HEK293 (cell line): Measurements from ENCODE around the gene GLYATL2.
A peak's percentile ranks its signal among the peaks of the same experiment; 100 is the strongest.

Experiments used
- CTCF ChIA-PET: fragments of 350-600 bp; formaldehyde crosslinking; extraction: SDS; loops from one replicate; lab custom pipeline; 2021; ENCODE audit warnings: antibody characterized with exemption; lab: Yijun Ruan, JAX
- POLR2A ChIA-PET: fragments of 300-600 bp; formaldehyde crosslinking; extraction: SDS; loops from one replicate; lab custom pipeline; 2020; ENCODE audit warnings: antibody characterized with exemption, inconsistent platforms; lab: Yijun Ruan, JAX
- H3K27ac ChIP-seq: fragments of 200-500 bp; sonication (Bioruptor generic); 2 replicates; pipeline ENCODE4 v1.5.1; 2014; ENCODE audit warnings: low read depth, low read length, control low read depth, inconsistent platforms; ENCODE audit errors: extremely low read depth
- H3K36me3 ChIP-seq, 2 experiments: fragments of 200-500 bp in 1 of 2; sonication (Bioruptor generic) in 1 of 2; 1 replicate in 1 of 2; 2 replicates in 1 of 2; pipeline ENCODE4 v1.5.1; 2014 to 2017; ENCODE audit warnings: inconsistent platforms in 2 of 2, low read length in 2 of 2; ENCODE audit not compliant: control insufficient read depth in 2 of 2, insufficient read depth in 1 of 2
- H3K4me1 ChIP-seq: fragments of 200-500 bp; sonication (Bioruptor generic); 2 replicates; pipeline ENCODE4 v1.5.1; 2014; ENCODE audit warnings: mild to moderate bottlenecking, low read length, inconsistent platforms; ENCODE audit not compliant: control insufficient read depth, insufficient read depth
- H3K4me3 ChIP-seq: 2 replicates; pipeline ENCODE4 v1.5.1; 2011; ENCODE audit warnings: low read depth, mild to moderate bottlenecking, control low read depth, low read length, moderate library complexity
- H3K9me3 ChIP-seq: fragments of 200-500 bp; sonication (Bioruptor generic); 2 replicates; pipeline ENCODE4 v1.5.1; 2014; ENCODE audit warnings: low read depth, low read length, inconsistent platforms; ENCODE audit not compliant: control insufficient read depth, insufficient read depth
- EGR2 ChIP-seq: fragments of 450-650 bp; formaldehyde crosslinking; IDR thresholded peaks from 2 replicates; pipeline ENCODE4 v1.5.1; 2016; ENCODE audit warnings: low read depth, missing biosample characterization, missing genetic modification characterization
- SETDB1 ChIP-seq: IDR thresholded peaks from one replicate; pipeline ENCODE4 v1.6.1; 2017; ENCODE audit warnings: mild to moderate bottlenecking, low read length, moderate library complexity, mixed read lengths; ENCODE audit not compliant: insufficient read length
- ZNF114 ChIP-seq: fragments of 450-650 bp; formaldehyde crosslinking; IDR thresholded peaks from 2 replicates; pipeline ENCODE4 v1.5.0; 2017; ENCODE audit warnings: missing biosample characterization, missing genetic modification characterization
- ZNF19 ChIP-seq: fragments of 450-650 bp; formaldehyde crosslinking; IDR thresholded peaks from 2 replicates; pipeline ENCODE4; 2016; ENCODE audit warnings: missing biosample characterization, missing genetic modification characterization, low read depth
- ZNF211 ChIP-seq: fragments of 450-650 bp; formaldehyde crosslinking; IDR thresholded peaks from 2 replicates; pipeline ENCODE4 v1.5.1; 2016; ENCODE audit warnings: low read depth, missing biosample characterization, missing genetic modification characterization
- ZNF239 ChIP-seq: fragments of 450-650 bp; formaldehyde crosslinking; IDR thresholded peaks from 2 replicates; pipeline ENCODE4 v1.5.1; 2016; ENCODE audit warnings: missing biosample characterization, missing genetic modification characterization
- ZNF24 ChIP-seq: fragments of 450-650 bp; formaldehyde crosslinking; IDR thresholded peaks from 2 replicates; pipeline ENCODE4 v1.5.1; 2016; ENCODE audit warnings: missing biosample characterization, missing genetic modification characterization
- ZNF302 ChIP-seq: fragments of 450-650 bp; formaldehyde crosslinking; IDR thresholded peaks from 2 replicates; pipeline ENCODE4 v1.5.1; 2016; ENCODE audit warnings: missing biosample characterization, missing genetic modification characterization, low read depth
- ZNF549 ChIP-seq: fragments of 450-650 bp; IDR thresholded peaks from 2 replicates; pipeline ENCODE4 v1.5.1; 2018; ENCODE audit warnings: missing biosample characterization, missing genetic modification characterization, mild to moderate bottlenecking, inconsistent platforms, moderate library complexity
- ZNF571 ChIP-seq: fragments of 450-650 bp; formaldehyde crosslinking; IDR thresholded peaks from 2 replicates; pipeline ENCODE4 v1.5.0; 2017; ENCODE audit warnings: missing biosample characterization, missing genetic modification characterization
- ZNF626 ChIP-seq: fragments of 450-650 bp; sonication (Bioruptor Pico); formaldehyde crosslinking; IDR thresholded peaks from 2 replicates; pipeline ENCODE4 v1.5.1; 2018; ENCODE audit warnings: missing biosample characterization, missing genetic modification characterization, inconsistent platforms
- ZNF660 ChIP-seq: fragments of 450-650 bp; IDR thresholded peaks from 2 replicates; pipeline ENCODE4 v1.5.1; 2018; ENCODE audit warnings: missing biosample characterization, mild to moderate bottlenecking, missing genetic modification characterization
- ZNF843 ChIP-seq: fragments of 450-650 bp; formaldehyde crosslinking; IDR thresholded peaks from 2 replicates; pipeline ENCODE4 v1.5.1; 2016; ENCODE audit warnings: missing biosample characterization, missing genetic modification characterization
- ZSCAN23 ChIP-seq: fragments of 450-650 bp; formaldehyde crosslinking; IDR thresholded peaks from 2 replicates; pipeline ENCODE4 v1.5.1; 2016; ENCODE audit warnings: missing biosample characterization, missing genetic modification characterization
- TF ChIP-seq, protein P1 (sequence below): fragments of 450-650 bp; formaldehyde crosslinking; IDR thresholded peaks from 2 replicates; pipeline ENCODE4 v1.5.1; 2016; ENCODE audit warnings: missing biosample characterization, missing genetic modification characterization
- TF ChIP-seq, protein P2 (sequence below): fragments of 450-650 bp; formaldehyde crosslinking; IDR thresholded peaks from 2 replicates; pipeline ENCODE4 v1.5.1; 2017; ENCODE audit warnings: missing biosample characterization, missing genetic modification characterization
- TF ChIP-seq, protein P3 (sequence below): fragments of 450-650 bp; formaldehyde crosslinking; IDR thresholded peaks from 2 replicates; pipeline ENCODE4 v1.5.1; 2016; ENCODE audit warnings: missing biosample characterization, missing genetic modification characterization, low read depth
- TF ChIP-seq, protein P4 (sequence below): fragments of 450-650 bp; formaldehyde crosslinking; IDR thresholded peaks from 2 replicates; pipeline ENCODE4 v1.5.1; 2016; ENCODE audit warnings: missing biosample characterization, missing genetic modification characterization
- TF ChIP-seq, protein P5 (sequence below): fragments of 450-650 bp; formaldehyde crosslinking; IDR thresholded peaks from 2 replicates; pipeline ENCODE4 v1.5.1; 2017; ENCODE audit warnings: missing biosample characterization, mild to moderate bottlenecking, missing genetic modification characterization, moderate library complexity

Gene GLYATL2

DNA sequence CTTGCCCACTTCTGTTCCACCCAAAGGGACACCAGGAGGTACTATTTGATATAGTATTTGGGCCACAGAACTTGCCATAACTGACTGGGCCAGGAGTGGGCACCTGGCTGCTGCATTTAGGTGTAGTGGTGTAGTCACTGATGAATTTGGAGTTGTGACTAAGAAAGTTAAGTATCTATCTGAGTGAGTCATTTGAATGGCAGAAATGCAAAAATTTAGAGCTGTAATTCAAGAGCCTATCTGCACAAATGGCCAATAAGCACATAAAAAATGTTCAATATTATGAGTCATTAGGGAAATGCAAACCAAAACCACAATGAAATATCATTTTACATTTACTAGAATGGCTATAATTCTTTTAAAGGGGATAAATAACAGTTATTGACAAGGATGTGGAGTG lies 14.7 kb downstream of the GLYATL2 start:
- Histone ChIP-seq H3K36me3 (no peaks in the 10 kb centered on the region), H3K9me3 (no peaks in the 10 kb centered on the region), H3K4me1 (no peaks in the 10 kb centered on the region), H3K27ac (no peak overlapping the region), H3K4me3 (no peak overlapping the region)
- TF ChIP-seq ZNF239 (tag by site-specific recombination) (no peak), ZNF302 (no peak), ZNF114 (tag by site-specific recombination) (no peak), EGR2 (tag by site-specific recombination) (no peak), ZNF843 (no peak), ZNF571 (tag by site-specific recombination) (no peak), ZNF660 (tag by site-specific recombination) (no peak), ZNF549 (tag by site-specific recombination) (no peak)
- TF ChIP-seq, protein P1, sequence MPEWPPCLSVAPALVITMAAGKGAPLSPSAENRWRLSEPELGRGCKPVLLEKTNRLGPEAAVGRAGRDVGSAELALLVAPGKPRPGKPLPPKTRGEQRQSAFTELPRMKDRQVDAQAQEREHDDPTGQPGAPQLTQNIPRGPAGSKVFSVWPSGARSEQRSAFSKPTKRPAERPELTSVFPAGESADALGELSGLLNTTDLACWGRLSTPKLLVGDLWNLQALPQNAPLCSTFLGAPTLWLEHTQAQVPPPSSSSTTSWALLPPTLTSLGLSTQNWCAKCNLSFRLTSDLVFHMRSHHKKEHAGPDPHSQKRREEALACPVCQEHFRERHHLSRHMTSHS (tag by site-specific recombination), result no peak
- TF ChIP-seq, protein P2, sequence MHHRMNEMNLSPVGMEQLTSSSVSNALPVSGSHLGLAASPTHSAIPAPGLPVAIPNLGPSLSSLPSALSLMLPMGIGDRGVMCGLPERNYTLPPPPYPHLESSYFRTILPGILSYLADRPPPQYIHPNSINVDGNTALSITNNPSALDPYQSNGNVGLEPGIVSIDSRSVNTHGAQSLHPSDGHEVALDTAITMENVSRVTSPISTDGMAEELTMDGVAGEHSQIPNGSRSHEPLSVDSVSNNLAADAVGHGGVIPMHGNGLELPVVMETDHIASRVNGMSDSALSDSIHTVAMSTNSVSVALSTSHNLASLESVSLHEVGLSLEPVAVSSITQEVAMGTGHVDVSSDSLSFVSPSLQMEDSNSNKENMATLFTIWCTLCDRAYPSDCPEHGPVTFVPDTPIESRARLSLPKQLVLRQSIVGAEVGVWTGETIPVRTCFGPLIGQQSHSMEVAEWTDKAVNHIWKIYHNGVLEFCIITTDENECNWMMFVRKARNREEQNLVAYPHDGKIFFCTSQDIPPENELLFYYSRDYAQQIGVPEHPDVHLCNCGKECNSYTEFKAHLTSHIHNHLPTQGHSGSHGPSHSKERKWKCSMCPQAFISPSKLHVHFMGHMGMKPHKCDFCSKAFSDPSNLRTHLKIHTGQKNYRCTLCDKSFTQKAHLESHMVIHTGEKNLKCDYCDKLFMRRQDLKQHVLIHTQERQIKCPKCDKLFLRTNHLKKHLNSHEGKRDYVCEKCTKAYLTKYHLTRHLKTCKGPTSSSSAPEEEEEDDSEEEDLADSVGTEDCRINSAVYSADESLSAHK, result no peak
- TF ChIP-seq, protein P3, sequence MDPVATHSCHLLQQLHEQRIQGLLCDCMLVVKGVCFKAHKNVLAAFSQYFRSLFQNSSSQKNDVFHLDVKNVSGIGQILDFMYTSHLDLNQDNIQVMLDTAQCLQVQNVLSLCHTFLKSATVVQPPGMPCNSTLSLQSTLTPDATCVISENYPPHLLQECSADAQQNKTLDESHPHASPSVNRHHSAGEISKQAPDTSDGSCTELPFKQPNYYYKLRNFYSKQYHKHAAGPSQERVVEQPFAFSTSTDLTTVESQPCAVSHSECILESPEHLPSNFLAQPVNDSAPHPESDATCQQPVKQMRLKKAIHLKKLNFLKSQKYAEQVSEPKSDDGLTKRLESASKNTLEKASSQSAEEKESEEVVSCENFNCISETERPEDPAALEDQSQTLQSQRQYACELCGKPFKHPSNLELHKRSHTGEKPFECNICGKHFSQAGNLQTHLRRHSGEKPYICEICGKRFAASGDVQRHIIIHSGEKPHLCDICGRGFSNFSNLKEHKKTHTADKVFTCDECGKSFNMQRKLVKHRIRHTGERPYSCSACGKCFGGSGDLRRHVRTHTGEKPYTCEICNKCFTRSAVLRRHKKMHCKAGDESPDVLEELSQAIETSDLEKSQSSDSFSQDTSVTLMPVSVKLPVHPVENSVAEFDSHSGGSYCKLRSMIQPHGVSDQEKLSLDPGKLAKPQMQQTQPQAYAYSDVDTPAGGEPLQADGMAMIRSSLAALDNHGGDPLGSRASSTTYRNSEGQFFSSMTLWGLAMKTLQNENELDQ (tag by site-specific recombination), result no peak
- TF ChIP-seq, protein P4, sequence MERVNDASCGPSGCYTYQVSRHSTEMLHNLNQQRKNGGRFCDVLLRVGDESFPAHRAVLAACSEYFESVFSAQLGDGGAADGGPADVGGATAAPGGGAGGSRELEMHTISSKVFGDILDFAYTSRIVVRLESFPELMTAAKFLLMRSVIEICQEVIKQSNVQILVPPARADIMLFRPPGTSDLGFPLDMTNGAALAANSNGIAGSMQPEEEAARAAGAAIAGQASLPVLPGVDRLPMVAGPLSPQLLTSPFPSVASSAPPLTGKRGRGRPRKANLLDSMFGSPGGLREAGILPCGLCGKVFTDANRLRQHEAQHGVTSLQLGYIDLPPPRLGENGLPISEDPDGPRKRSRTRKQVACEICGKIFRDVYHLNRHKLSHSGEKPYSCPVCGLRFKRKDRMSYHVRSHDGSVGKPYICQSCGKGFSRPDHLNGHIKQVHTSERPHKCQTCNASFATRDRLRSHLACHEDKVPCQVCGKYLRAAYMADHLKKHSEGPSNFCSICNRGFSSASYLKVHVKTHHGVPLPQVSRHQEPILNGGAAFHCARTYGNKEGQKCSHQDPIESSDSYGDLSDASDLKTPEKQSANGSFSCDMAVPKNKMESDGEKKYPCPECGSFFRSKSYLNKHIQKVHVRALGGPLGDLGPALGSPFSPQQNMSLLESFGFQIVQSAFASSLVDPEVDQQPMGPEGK (tag by site-specific recombination), result no peak
- POLR2A ChIA-PET, result no interaction called here
- CTCF ChIA-PET, result interaction anchor here (0.6 kb wide), 2 partner anchors 15 to 379 kb away, joined by 3 to 4 read pairs; no protein-coding TSS in a partner anchor

DNA sequence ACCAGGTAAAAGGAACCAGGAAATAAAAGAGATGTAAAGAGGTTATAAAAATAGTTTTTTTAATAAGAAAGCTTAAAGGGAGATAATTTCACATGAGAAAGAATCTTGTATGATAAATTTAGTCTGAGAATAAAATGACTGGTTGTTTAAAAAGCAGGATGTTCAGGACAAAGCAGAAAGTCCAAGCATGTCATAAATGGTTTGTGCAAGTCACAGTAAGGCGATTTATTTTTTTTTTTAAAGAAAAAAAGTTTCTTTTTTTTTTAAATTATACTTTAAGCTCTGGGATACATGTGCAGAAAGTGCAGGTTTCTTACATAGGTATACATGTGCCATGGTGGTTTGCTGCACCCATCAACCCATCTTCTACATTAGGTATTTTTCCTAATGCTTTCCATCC lies 30.8 kb downstream of the GLYATL2 start:
- ChIA-PET CTCF (interaction anchor here (0.6 to 1.0 kb wide), 2 partner anchors 65 to 159 kb away, joined by 3 to 6 read pairs; no protein-coding TSS in a partner anchor), POLR2A (no interaction called here)
- H3K27ac ChIP-seq, result no peak overlapping the region
- no peak overlapping the region for H3K4me3 ChIP-seq
- H3K36me3 ChIP-seq, result no peaks in the 10 kb centered on the region
- H3K9me3 ChIP-seq, result no peaks in the 10 kb centered on the region
- H3K4me1 ChIP-seq, result no peaks in the 10 kb centered on the region
- peak; percentile 89 for TF ChIP-seq SETDB1
- no peak for TF ChIP-seq ZNF211 (tag by site-specific recombination)
- TF ChIP-seq ZNF24 (tag by site-specific recombination), result no peak

DNA sequence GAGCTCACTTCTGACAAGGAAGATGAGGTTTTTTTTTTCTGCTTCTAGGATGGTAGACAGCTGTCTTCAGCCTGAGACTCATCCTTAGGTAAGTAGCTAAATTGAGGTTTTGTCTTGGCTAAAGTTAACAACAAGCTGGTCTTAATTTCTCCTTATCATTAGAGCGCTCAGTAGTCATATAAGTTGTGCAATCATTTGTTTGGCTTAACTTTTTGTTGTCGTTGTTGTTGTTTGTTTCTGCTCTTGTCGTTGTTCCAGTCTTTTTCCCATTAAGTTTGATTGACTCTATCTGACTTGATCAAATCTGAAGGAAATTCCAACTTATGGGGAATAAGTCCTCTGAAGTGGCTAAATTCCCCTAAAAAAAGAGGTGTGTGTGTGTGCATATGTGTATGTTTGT lies 33.0 kb downstream of the GLYATL2 start:
- no peak overlapping the region for H3K4me3 ChIP-seq
- H3K9me3 ChIP-seq, result no peaks in the 10 kb centered on the region
- H3K36me3 ChIP-seq, result no peaks in the 10 kb centered on the region
- H3K27ac ChIP-seq, result no peak overlapping the region
- ChIA-PET POLR2A (no interaction called here), CTCF (no interaction called here)
- TF ChIP-seq ZNF19 (tag by site-specific recombination) (no peak), ZNF302 (no peak), ZNF626 (tag by site-specific recombination) (no peak), ZSCAN23 (tag by site-specific recombination) (no peak), ZNF211 (tag by site-specific recombination) (no peak)
- TF ChIP-seq, protein P5, sequence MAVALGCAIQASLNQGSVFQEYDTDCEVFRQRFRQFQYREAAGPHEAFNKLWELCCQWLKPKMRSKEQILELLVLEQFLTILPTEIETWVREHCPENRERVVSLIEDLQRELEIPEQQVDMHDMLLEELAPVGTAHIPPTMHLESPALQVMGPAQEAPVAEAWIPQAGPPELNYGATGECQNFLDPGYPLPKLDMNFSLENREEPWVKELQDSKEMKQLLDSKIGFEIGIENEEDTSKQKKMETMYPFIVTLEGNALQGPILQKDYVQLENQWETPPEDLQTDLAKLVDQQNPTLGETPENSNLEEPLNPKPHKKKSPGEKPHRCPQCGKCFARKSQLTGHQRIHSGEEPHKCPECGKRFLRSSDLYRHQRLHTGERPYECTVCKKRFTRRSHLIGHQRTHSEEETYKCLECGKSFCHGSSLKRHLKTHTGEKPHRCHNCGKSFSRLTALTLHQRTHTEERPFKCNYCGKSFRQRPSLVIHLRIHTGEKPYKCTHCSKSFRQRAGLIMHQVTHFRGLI (tag by site-specific recombination), result no peak
- no peaks in the 10 kb centered on the region for H3K4me1 ChIP-seq
